Stimulated activated CD8-positive, alpha-beta memory T cell treated with anti-CD3 and anti-CD28 coated beads, Interleukin-12 subunit alpha, Interleukin-12 subunit beta, amount 100 ng/mL, for 24 hours (primary cell): ENCODE measurements around the gene VAV1.
"Not testable (repeated sequence)": the region's sequence is repeated elsewhere in the genome, so short reads cannot be mapped to it uniquely, and the experiment has no call there.

Experiments
- DNase-seq: peaks from one replicate; pipeline ENCODE4 v3.0.0-alpha.2; 2020; ENCODE audit errors: extremely low read depth

VAV1 gene

DNA sequence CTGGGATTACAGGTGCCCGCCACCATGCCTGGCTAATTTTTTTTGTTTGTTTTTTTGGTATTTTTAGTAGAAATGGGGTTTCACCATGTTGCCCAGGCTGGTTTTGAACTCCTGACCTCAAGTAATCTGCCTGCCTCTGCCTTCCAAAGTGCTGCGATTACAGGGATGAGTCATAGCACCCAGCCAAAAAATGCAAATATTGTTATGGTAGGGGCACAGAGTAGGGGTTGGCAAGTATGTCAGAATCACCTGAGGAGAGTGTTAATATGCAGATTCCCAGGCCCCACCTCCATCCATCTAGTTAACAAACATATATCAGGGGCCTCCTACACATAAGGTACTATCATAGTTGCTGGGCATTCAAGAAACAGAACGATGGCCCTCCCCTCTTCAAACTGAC is 44.7 kb downstream of the VAV1 start:
- DNase-seq, result no peak

DNA sequence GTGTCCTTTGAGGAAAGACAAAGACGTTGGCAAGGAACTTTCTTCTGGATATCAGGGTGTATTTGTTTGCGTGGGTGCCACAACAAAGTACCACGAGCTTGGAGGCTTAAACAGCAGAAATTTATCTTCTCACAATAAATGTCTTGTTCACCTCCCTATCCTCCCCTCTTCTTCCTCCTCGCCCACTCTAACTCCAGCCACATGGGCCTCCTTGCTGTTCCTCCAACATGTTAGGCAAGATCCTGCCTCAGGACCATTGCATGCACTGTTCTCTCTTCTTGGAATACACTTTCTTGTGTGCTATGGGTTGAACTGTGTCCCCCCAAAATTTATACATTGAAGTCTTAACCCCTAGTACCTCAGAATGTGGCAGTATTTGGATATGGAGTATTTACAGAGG is 45.7 kb downstream of the VAV1 start:
- no peak for DNase-seq

DNA sequence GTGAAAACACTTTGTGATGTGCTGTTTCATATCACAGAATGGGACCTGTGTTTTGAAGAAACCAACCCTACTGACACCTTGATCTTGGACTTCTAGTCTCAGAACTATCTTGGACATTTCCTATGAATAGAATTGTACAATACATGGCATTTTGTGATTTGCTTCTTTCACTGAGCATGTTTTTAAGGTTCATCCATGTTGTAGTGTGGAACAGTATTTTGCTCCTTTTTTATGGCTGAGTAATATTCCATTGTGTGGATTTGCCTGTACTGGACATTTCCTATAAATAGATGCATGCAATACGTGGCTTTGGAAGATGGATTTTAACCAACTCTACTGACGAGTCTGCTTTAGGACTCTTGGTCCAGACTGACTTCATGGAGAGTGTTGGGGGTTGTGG is 46.8 kb downstream of the VAV1 start:
- DNase-seq, result no peak

DNA sequence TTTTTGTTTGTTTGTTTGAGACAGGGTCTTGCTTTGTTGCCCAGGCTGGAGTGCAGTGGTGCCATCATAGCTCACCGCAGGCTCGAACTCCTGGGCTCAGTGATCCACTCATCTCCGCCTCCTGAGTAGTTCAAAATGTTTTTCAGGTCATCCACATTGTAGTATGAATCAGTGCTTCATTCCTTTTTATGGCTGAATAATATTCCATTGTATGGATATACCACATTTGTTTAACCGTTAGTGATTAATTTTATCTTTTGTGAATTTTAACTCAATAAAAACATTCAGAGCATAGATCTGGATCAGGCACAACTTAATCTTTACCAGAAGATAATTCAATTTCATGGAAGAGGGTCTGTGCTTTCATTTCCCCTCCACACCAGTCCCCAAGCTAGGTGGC is 47.7 kb downstream of the VAV1 start:
- DNase-seq, result no peak

DNA sequence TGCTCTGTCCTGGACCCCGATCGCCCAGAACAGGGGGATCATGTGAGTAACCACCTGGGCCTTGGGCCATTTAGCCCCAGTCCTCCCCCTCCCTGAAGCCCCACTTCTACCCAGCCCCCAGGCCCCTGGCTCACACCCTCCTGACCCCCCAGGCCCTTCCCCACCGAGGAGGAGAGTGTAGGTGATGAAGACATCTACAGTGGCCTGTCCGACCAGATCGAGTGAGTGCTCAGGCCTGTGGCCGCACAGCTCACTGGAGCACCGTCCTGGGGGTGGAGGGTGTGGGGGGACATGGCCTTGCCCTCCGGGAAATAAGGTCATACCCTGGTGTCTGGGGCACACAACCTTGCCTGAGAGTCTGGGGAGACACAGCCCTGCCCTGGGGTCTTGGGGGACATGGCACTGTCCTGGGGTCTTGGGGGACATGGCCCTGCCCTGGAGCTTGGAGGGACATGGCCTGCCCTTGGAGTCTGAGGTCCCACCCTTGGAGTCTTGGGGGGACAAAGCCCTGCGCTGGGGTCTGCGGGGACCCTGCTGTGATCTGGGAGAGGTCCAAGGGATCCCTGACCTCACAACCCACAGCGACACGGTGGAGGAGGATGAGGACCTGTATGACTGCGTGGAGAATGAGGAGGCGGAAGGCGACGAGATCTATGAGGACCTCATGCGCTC is 49.3 kb downstream of the VAV1 start:
- no peak for DNase-seq

DNA sequence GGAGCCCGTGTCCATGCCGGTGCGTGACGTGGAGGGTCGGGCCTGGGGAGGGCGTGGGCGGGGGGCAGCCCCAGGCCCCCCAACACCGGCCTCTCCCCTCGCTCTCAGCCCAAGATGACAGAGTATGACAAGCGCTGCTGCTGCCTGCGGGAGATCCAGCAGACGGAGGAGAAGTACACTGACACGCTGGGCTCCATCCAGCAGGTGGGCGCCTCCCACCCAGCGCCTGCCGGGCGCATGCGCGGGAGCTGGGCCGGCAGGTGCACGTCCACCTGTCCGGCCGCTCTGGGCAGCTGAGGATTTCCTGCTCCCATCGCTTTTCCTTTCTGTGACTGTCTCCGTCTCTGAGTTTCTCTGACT is 49.8 kb downstream of the VAV1 start:
- DNase-seq, result no peak

DNA sequence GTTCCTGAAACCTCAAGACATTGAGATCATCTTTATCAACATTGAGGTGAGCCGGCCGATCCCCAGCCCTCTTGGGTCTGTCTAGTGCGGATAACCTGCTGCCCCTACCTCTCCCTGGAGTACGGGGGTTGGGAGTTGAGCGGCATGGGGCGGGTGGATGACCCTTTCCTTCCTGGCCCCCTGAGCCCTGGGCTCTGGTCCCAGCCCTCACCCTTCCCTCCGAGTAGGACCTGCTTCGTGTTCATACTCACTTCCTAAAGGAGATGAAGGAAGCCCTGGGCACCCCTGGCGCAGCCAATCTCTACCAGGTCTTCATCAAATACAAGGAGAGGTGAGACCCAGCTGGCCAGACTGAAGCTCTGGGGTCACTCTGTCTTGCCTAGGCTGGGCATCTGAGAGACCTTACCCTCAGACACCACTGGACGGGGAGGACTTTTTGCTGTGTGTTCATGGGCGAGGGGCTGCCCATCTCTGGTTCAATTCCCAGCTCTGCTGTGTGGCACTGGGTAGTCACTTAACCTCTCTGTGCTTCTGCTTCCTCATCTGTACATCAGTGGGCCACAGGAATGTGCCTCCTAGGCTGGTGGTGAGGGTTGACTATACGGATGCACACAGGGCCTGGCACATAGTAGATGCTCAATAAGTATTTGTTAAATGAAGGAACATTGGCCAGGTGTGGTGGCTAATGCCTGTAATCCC is 52.7 kb downstream of the VAV1 start:
- DNase-seq, result no peak

DNA sequence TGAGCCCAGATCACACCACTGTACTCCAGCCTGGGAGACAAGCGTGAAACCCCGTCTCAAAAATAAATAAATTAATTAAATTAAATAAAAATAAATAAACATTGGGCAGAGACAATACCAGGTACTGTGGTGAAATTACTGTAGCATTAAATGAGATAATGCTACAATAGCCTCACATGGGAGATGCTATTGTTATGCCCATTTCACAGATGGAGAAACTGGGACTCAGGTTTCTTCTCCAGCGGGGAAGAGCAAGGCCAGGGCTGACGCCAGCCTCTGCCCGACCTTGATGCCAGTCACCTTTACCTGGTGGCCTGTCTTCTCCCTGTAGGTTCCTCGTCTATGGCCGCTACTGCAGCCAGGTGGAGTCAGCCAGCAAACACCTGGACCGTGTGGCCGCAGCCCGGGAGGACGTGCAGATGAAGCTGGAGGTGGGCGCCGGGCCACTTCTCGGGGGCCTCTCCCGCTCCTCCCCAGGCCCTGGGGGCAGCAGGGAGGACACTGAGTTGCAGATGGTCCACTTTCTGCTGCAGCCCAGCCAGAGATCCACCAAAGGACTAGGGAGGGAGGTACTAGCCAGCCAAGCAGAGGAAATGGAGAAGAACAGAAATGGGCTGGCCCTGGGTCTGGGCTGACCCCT is 53.9 kb downstream of the VAV1 start:
- DNase-seq, result no peak

DNA sequence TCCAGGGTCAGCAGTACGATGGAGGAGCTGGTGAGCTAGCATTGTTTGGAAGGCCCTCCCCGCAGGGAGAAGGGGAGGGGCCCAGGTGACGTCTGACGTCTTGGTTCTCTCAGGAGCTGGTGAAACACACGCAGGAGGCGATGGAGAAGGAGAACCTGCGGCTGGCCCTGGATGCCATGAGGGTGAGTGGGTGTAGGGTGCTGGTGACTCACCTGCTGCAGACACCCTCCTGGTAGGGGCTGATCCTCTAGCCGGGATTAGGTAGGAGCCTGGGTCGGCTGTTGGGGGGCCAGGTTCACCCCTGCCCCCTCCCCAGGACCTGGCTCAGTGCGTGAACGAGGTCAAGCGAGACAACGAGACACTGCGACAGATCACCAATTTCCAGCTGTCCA is 55.8 kb downstream of the VAV1 start:
- no peak for DNase-seq

DNA sequence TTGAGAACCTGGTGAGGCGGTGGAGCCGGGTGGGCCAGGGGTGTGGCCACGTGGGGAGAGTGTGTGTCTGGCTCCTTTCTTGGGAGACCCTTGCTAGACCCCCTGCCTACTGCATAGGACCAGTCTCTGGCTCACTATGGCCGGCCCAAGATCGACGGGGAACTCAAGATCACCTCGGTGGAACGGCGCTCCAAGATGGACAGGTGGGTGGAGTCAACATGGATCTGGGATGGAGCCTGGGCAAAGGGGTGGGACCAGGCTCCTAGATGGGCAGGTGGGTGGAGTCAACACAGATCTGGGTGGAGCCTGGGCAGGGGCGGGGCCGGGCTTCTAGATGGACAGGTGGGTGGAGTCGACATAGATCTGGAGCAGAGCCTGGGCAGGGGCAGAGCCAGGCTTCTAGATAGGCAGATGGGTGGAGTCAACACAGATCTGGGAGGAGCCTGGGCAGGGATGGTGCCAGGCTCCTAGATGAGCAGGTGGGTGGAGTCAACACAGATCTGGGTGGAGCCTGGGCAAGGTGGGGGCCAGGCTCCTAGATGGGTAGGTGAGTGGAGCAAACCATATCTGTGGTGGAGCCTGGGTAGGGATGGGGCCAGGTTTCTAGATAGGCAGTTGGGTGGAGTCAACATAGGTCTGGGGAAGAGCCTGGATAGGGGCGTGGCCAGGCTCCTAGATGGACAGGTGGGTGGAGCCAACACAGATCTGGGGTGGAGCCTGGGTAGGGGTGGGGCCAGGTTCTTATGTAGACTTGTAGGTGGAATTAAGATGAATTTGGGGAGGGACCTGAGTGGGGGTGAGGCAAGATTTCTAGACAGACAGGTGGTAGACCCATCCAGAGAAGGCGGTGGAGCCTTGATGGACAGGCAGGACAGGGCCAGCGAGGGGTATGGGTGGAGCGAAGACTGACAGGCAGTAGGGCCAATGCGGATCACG is 56.5 kb downstream of the VAV1 start:
- DNase-seq, result no peak

DNA sequence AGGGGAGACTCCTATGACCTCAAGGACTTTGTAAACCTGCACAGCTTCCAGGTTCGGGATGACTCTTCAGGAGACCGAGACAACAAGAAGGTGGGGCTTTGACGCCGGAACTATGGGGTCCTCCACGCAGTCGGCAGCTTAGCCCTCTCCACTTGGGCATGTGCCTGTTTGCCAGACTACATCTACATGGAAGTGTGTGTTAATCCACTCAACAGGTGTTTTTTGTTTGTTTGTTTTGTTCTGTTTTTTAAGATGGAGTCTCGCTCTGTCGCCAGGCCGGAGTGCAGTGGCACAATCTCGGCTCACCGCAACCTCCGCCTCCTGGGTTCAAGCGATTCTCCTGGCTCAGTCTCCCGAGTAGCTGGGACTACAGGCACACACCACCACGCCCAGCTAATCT is 57.3 kb downstream of the VAV1 start:
- DNase-seq, result not testable (repeated sequence)

DNA sequence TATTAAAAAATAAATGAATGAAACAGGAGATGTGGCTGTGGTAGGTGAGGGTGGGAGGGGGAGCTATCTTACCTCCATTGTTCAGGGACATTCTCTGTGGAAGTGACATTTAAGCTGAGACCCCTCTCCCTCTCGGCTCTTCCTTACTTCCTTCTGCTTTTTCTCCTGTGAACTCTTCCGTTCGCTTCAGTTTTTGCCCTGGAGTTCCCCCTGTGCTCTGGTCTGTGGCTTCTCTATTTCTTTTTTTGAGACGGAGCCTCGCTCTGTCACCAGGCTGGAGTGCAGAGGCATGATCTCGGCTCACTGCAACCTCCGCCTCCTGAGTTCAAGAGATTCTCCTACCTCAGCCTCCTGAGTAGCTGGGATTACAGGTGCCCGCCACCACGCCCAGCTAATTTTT is 58.6 kb downstream of the VAV1 start:
- DNase-seq, result not testable (repeated sequence)

DNA sequence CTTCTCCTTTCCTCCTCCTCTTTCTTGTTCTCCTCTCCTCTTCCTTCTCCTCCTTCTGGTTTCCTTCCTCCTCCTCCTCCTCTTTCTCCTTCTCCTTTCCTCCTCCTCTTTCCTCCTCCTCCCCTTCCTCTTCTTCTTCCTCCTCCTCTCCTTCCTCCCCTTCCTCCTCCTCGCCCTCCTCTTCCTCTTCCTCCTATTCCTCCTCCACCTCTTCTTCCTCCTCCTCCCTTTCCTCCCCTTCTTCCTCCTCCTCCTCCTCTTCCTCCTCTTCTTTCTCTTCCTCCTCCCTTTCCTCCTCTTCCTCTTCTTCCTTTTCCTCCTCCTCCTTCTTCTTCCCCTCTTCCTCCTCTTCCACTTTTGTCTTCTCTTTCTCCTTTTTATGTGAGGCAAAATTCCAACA is 59.9 kb downstream of the VAV1 start:
- DNase-seq, result no peak

DNA sequence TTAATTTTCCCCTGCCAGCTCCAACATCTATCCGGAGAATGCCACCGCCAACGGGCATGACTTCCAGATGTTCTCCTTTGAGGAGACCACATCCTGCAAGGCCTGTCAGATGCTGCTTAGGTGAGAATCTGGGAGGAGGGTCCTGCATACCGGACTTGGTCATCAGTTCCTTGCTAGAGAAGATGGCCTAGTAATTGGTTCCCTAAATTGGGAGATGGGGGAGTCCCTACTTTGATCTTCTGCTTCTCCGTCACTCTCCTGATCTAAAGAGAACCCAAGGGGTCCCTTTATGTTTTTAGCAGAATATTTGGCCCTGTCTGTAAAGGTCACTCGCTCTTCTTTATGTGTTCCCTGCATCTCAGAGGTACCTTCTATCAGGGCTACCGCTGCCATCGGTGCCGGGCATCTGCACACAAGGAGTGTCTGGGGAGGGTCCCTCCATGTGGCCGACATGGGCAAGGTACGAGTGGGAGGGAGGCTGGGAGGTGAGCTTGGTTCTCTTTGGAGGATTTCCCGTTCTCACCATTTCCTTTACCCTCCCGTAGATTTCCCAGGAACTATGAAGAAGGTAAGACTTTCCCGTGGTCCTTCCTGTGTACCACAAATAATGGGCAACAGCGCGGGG is 60.8 kb downstream of the VAV1 start:
- no peak for DNase-seq

DNA sequence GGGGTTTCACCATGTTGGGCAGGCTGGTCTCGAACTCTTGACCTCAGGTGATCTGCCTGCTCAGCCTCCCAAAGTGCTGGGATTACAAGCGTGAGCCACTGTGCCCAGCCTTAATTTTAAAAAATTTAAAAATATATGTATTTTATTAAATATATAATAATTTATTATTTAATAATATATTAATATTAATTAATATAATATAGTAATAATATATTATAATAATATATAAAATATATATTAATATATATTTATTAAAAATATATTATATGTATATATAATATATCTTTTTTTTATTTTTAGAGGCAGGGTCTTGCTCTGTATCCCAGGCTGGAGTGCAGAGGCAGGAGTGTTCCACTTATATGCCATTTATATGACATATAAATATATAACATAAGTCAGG is 61.9 kb downstream of the VAV1 start:
- no peak for DNase-seq

DNA sequence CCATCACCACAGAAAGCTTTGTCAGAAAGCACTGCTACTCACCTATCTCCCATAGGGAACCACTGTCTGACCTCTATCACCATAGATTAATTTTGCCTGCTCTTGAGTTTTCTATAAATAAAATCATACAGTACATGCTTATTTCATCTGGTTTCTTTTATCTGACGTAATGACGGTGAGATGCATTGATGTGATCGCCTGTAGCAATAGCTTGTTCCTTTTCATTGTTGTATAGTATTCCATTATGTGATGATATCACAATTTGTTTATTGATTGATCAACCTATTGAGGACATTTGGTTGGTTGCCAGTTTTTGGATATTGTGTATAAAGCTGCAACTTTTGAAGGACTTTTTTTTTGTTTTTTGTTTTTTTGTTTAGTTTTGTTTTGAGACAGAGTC is 63.0 kb downstream of the VAV1 start:
- DNase-seq, result no peak

DNA sequence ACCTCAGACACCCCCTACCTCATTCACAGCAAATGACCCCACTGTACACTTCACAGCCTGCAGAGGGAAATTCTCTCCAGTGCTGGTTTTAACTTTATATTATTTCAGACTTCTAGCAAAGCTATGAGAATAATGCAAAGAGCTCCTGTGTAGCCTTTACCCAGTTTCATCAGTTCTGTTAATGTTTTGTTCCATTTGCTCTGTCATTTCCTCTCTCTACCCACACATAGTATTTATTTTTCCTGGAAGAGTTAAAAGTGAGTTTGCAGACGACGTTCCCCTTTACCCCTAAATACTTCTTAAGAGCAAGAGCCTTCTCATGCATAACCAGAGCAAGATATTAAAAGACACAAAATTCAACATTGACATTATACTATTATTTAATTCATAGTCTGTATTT is 65.0 kb downstream of the VAV1 start:
- no peak for DNase-seq

DNA sequence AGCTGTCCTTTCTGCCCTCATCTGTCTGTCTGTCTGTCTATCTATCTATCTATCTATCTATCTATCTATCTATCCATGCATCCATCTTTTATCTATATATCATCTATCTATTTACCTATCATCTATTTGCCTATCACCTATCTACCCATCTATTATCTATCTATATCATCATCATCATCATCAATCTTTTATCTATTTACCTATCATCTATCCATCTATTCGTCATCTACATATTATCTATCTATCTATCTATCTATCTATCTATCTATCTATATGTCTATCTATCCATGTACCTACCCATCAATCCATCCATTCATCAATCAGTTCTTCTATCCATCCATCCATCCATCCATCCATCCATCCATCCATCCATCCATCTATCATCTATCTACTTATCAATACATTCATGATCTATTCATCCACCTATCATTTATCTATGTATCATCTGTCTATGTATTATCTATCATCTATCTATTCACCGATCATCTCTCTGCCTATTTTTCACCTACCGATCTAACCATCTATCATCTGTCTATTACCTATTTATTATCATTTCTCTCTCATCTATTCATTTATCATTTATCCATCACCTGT is 65.7 kb downstream of the VAV1 start:
- DNase-seq, result no peak

DNA sequence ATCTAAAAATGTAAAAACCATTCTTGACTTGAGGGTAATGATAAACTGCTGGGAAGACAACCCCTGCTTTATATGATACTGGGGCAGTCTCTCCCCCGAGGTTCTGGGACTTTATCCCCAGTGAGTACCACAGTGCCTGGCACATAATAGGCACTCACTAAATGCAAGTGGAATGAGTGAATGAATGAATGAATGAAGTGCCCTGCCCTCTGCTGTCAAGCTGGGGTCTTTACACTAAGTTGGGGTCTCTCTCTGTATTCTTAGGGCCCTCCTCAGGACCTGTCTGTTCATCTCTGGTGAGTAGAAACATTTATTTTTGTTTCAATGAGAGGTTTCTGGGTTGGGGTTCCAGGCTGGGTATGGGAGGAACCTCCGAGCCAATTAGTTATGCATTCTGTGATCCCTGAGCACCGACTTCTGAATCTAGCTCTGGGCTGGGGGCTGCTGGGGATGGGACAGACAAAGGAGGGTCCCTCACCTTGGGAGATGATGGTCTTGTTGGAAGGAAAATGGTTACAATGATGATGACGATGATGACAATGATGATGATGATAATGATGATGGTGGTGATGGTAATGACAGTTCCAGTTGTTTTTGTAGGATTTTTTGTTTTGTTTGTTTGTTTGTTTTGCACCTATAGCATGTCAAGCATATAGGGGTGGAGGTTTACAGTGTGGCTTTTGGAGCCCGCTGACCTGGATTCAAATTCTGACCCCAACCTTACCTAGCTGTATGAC is 70.5 kb downstream of the VAV1 start:
- no peak for DNase-seq

DNA sequence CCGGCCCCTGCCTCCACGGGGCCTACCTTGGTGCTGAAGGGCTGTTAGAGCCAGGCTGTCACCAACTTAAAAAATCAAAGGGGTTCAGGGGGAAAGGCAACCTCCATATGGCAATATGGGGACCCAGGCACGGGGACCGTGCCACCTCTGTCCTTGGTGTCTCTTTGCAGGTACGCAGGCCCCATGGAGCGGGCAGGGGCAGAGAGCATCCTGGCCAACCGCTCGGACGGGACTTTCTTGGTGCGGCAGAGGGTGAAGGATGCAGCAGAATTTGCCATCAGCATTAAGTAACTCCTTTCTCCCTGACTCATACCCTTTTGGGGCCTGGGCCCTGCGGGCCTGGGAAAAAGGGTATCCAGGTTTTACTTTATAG is 75.3 kb downstream of the VAV1 start:
- DNase-seq, result no peak

DNA sequence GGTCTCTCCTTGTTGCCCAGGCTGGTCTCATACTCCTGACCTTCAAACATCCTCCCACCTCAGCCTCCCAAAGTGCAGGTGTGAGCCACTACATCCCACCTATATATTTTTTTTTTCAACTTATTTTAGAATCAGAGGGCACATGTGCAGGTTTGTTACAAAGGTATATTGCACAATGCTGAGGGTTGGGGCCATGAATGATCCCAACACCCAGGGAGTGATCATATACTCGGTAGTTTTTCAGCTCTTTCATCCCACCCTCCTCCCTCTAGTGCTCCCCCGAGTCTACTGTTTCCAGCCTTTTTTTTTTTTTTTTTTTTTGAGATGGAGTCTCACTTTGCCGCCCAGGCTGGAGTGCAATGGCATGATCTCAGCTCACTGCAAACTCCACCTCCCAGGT is 76.5 kb downstream of the VAV1 start:
- no peak for DNase-seq
